Aorta (tissue), 5 donors: Measurements from ENCODE around the gene HS3ST2. TPM values are rescaled to one million over a fixed set of nuclear protein-coding genes. Genes with fewer than 3 reads are reported as not detected.

Source experiments
- ATAC-seq: fragments of 200-7000 bp; cut with Tn5 transposase; one replicate; pipeline ENCODE4 v1.9.1; 2022; ENCODE audit warnings: moderate library complexity; ENCODE audit not compliant: low FRiP score
- DNase-seq, 2 donors: peaks; one replicate each; pipeline ENCODE4 v3.0.0-alpha.2; 2020
- H3K27ac ChIP-seq, 2 donors: one replicate each; pipeline ENCODE4 v1.5.1; 2013; ENCODE audit warnings: low read length in 2 of 2, mild to moderate bottlenecking in 2 of 2, moderate library complexity in 2 of 2, control low read depth in 1 of 2, inconsistent platforms in 1 of 2, low read depth in 1 of 2
- H3K27me3 ChIP-seq, 2 donors: one replicate each; pipeline ENCODE4 v1.6.1; 2013; ENCODE audit warnings: control low read depth in 1 of 2, low read length in 1 of 2, mild to moderate bottlenecking in 1 of 2, moderate library complexity in 1 of 2; ENCODE audit not compliant: insufficient read depth in 2 of 2, control insufficient read depth in 1 of 2
- H3K36me3 ChIP-seq, 2 donors: one replicate each; pipeline ENCODE4 v1.6.1; 2013; ENCODE audit warnings: control low read depth in 1 of 2, low read length in 1 of 2, mild to moderate bottlenecking in 1 of 2; ENCODE audit not compliant: insufficient read depth in 2 of 2, control insufficient read depth in 1 of 2
- H3K4me1 ChIP-seq, 2 donors: one replicate each; pipeline ENCODE4 v1.6.1; 2013; ENCODE audit warnings: low read length in 2 of 2, control low read depth in 1 of 2, mild to moderate bottlenecking in 1 of 2, moderate library complexity in 1 of 2; ENCODE audit not compliant: insufficient read depth in 2 of 2, control insufficient read depth in 1 of 2
- H3K4me3 ChIP-seq, 2 donors: one replicate each; pipeline ENCODE4 v1.5.1; 2013; ENCODE audit warnings: low read length in 2 of 2, control low read depth in 1 of 2, mild to moderate bottlenecking in 1 of 2
- H3K9me3 ChIP-seq: one replicate; pipeline ENCODE4 v1.6.1; 2013; ENCODE audit warnings: mild to moderate bottlenecking, low read length; ENCODE audit not compliant: control insufficient read depth
- WGBS, 2 donors: extraction: QIAGEN DNeasy Blood & Tissue Kit; methylation state at CpG; one replicate each; pipeline ENCODE4 v1.1.7; 2013; 5-methylcytosine and 5-hydroxymethylcytosine counted together
- intact Hi-C, 2 donors: fragments of 100-400 bp; cut with DNase I; formaldehyde crosslinking; loops; one replicate each; pipeline versions ENCODE4 v1.14.2 to v1.15.0; 2022
- polyA plus RNA-seq, 2 donors: library from polyadenylated mRNA; stranded (reverse); fragments of 200-250 nt; gene quantifications; one replicate each; pipeline ENCODE4 v1.2.3, GENCODE V29; 2013
- total RNA-seq, 2 donors: library from RNA; stranded (reverse); fragmentation: NEBNext Ultra II Directional; extraction: Animal tissue kit (Norgen Biotek cat#: 25700); gene quantifications; one replicate each; pipeline ENCODE4 v1.2.1, GENCODE V29; 2021
- donor health status: healthy with polysubstance abuse.
- donor health status: Bipolar disorder and iron deficiency.
- donor health status: DM: no; HTN: no; CAD: no.
- donor health status: DM: no; HTN: no; CAD: no.
- donor health status: DM: yes; HTN: yes; CAD: no.

HS3ST2 gene
- total and polyA plus RNA-seq, 4 donors = 0.54 to 16.3 (median 8.3) TPM

- Histone ChIP-seq H3K36me3 (no peaks in the 10 kb centered on the region), H3K27me3 (no peaks in the 10 kb centered on the region), H3K4me3 (no peak overlapping the region), H3K9me3 (no peaks in the 10 kb centered on the region), H3K27ac (no peak overlapping the region), H3K4me1 (no peaks in the 10 kb centered on the region)
- DNase-seq (no peak), ATAC-seq (no peak)
- intact Hi-C loops = no loop called here
- WGBS, 2 donors = 74 to 78% methylated on average over 6 of the region's 6 CpGs
These were observed 29.2 kb upstream of the HS3ST2 start for GRCh38 chr16:22784690-22785214.

GRCh38 chr16:22785552-22785951 lies 28.4 kb upstream of the HS3ST2 start:
- no peak for DNase-seq
- H3K9me3 ChIP-seq = no peaks in the 10 kb centered on the region
- H3K4me3 ChIP-seq = no peak overlapping the region
- no peaks in the 10 kb centered on the region for H3K4me1 ChIP-seq
- ATAC-seq = no peak
- H3K36me3 ChIP-seq = no peaks in the 10 kb centered on the region
- no peaks in the 10 kb centered on the region for H3K27me3 ChIP-seq
- H3K27ac ChIP-seq = no peak overlapping the region
- WGBS, 2 donors = 77 to 80% methylated on average over 5 of the region's 5 CpGs
- intact Hi-C loops = no loop called here

GRCh38 chr16:22786284-22786683 lies 27.7 kb upstream of the HS3ST2 start:
- intact Hi-C loops = no loop called here
- DNase-seq = no peak
- Histone ChIP-seq H3K27ac (no peak overlapping the region), H3K36me3 (no peaks in the 10 kb centered on the region), H3K4me3 (no peak overlapping the region), H3K4me1 (no peaks in the 10 kb centered on the region), H3K9me3 (no peaks in the 10 kb centered on the region), H3K27me3 (no peaks in the 10 kb centered on the region)
- WGBS, 2 donors = 92 to 96% methylated on average over 2 of the region's 2 CpGs
- ATAC-seq = no peak

GRCh38 chr16:22786691-22787090 lies 27.3 kb upstream of the HS3ST2 start:
- Histone ChIP-seq H3K27ac (no peak overlapping the region), H3K4me1 (no peaks in the 10 kb centered on the region), H3K36me3 (no peaks in the 10 kb centered on the region), H3K4me3 (no peak overlapping the region), H3K9me3 (no peaks in the 10 kb centered on the region), H3K27me3 (no peaks in the 10 kb centered on the region)
- WGBS, 2 donors = 60 to 61% methylated on average over 4 of the region's 4 CpGs
- intact Hi-C loops = no loop called here
- ATAC-seq = no peak
- DNase-seq = no peak

- ATAC-seq (peak; percentile 7), DNase-seq (no peak)
- intact Hi-C loops = no loop called here
- H3K36me3 ChIP-seq = no peaks in the 10 kb centered on the region
- no peaks in the 10 kb centered on the region for H3K4me1 ChIP-seq
- H3K27ac ChIP-seq = no peak overlapping the region
- H3K4me3 ChIP-seq = no peak overlapping the region
- 43 to 46% methylated on average over 10 of the region's 10 CpGs for WGBS, 2 donors
- H3K9me3 ChIP-seq = no peaks in the 10 kb centered on the region
- no peaks in the 10 kb centered on the region for H3K27me3 ChIP-seq
These were observed 26.3 kb upstream of the HS3ST2 start for GRCh38 chr16:22787466-22788192.

- no peaks in the 10 kb centered on the region for H3K36me3 ChIP-seq
- no peaks in the 10 kb centered on the region for H3K4me1 ChIP-seq
- DNase-seq (no peak), ATAC-seq (no peak)
- H3K9me3 ChIP-seq = no peaks in the 10 kb centered on the region
- H3K27me3 ChIP-seq = no peaks in the 10 kb centered on the region
- no peak overlapping the region for H3K27ac ChIP-seq
- H3K4me3 ChIP-seq = no peak overlapping the region
- 56 to 61% methylated on average over 3 of the region's 3 CpGs for WGBS, 2 donors
- intact Hi-C loops = no loop called here
These were observed 25.8 kb upstream of the HS3ST2 start for GRCh38 chr16:22788193-22788530.

GRCh38 chr16:22789281-22789945 lies 24.5 kb upstream of the HS3ST2 start:
- peaks cover 2% of the 10 kb centered on the region for H3K9me3 ChIP-seq
- 65 to 74% methylated on average over 9 of the region's 9 CpGs for WGBS, 2 donors
- no peak for DNase-seq
- no peak overlapping the region for H3K27ac ChIP-seq
- intact Hi-C loops = no loop called here
- no peaks in the 10 kb centered on the region for H3K4me1 ChIP-seq
- ATAC-seq = no peak
- no peak overlapping the region for H3K4me3 ChIP-seq
- H3K36me3 ChIP-seq = no peaks in the 10 kb centered on the region
- no peaks in the 10 kb centered on the region for H3K27me3 ChIP-seq

GRCh38 chr16:22797551-22797950 lies 16.4 kb upstream of the HS3ST2 start:
- Histone ChIP-seq H3K4me1 (peaks cover 0 to 1% of the 10 kb centered on the region in 2 donors), H3K9me3 (peaks cover 6% of the 10 kb centered on the region), H3K4me3 (no peak overlapping the region), H3K36me3 (no peaks in the 10 kb centered on the region), H3K27me3 (no peaks in the 10 kb centered on the region), H3K27ac (no peak overlapping the region)
- DNase-seq (no peak), ATAC-seq (no peak)
- WGBS, 2 donors = 88 to 92% methylated on average over 2 of the region's 2 CpGs
- intact Hi-C loops = no loop called here

- Histone ChIP-seq H3K4me3 (no peak overlapping the region), H3K27ac (no peak overlapping the region), H3K4me1 (peaks cover 0 to 1% of the 10 kb centered on the region in 2 donors), H3K27me3 (no peaks in the 10 kb centered on the region), H3K36me3 (no peaks in the 10 kb centered on the region), H3K9me3 (peaks cover 4% of the 10 kb centered on the region)
- ATAC-seq (no peak), DNase-seq (no peak)
- WGBS, 2 donors = 8 to 29% methylated on average over 2 of the region's 2 CpGs
- intact Hi-C loops = no loop called here
These were observed 14.8 kb upstream of the HS3ST2 start for GRCh38 chr16:22799113-22799512.
